HEK293 (cell line): ENCODE results near the gene EMB.
"Not testable (repeated sequence)": the region's sequence is repeated elsewhere in the genome, so short reads cannot be mapped to it uniquely, and the experiment has no call there.

Experiments
- CTCF ChIA-PET: fragments of 350-600 bp; formaldehyde crosslinking; extraction: SDS; loops from one replicate; lab custom pipeline; 2021; ENCODE audit warnings: antibody characterized with exemption; lab: Yijun Ruan, JAX
- POLR2A ChIA-PET: fragments of 300-600 bp; formaldehyde crosslinking; extraction: SDS; loops from one replicate; lab custom pipeline; 2020; ENCODE audit warnings: antibody characterized with exemption, inconsistent platforms; lab: Yijun Ruan, JAX
- H3K27ac ChIP-seq: fragments of 200-500 bp; sonication (Bioruptor generic); 2 replicates; pipeline ENCODE4 v1.5.1; 2014; ENCODE audit warnings: low read depth, low read length, control low read depth, inconsistent platforms; ENCODE audit errors: extremely low read depth
- H3K36me3 ChIP-seq, 2 experiments: fragments of 200-500 bp in 1 of 2; sonication (Bioruptor generic) in 1 of 2; 1 replicate in 1 of 2; 2 replicates in 1 of 2; pipeline ENCODE4 v1.5.1; 2014 to 2017; ENCODE audit warnings: inconsistent platforms in 2 of 2, low read length in 2 of 2; ENCODE audit not compliant: control insufficient read depth in 2 of 2, insufficient read depth in 1 of 2
- H3K4me1 ChIP-seq: fragments of 200-500 bp; sonication (Bioruptor generic); 2 replicates; pipeline ENCODE4 v1.5.1; 2014; ENCODE audit warnings: mild to moderate bottlenecking, low read length, inconsistent platforms; ENCODE audit not compliant: control insufficient read depth, insufficient read depth
- H3K4me3 ChIP-seq: 2 replicates; pipeline ENCODE4 v1.5.1; 2011; ENCODE audit warnings: low read depth, mild to moderate bottlenecking, control low read depth, low read length, moderate library complexity
- H3K9me3 ChIP-seq: fragments of 200-500 bp; sonication (Bioruptor generic); 2 replicates; pipeline ENCODE4 v1.5.1; 2014; ENCODE audit warnings: low read depth, low read length, inconsistent platforms; ENCODE audit not compliant: control insufficient read depth, insufficient read depth
- ZNF133 ChIP-seq: fragments of 450-650 bp; formaldehyde crosslinking; IDR thresholded peaks from 2 replicates; pipeline ENCODE4 v1.5.1; 2016; ENCODE audit warnings: missing biosample characterization, missing genetic modification characterization
- ZNF266 ChIP-seq: fragments of 450-650 bp; formaldehyde crosslinking; IDR thresholded peaks from 2 replicates; pipeline ENCODE4 v1.5.1; 2016; ENCODE audit warnings: missing biosample characterization, missing genetic modification characterization, low read depth
- ZNF324 ChIP-seq: fragments of 450-650 bp; formaldehyde crosslinking; IDR thresholded peaks from 2 replicates; pipeline ENCODE4 v1.5.1; 2016; ENCODE audit warnings: missing biosample characterization, missing genetic modification characterization
- ZNF335 ChIP-seq: fragments of 450-650 bp; formaldehyde crosslinking; conservative IDR thresholded peaks from 2 replicates; pipeline ENCODE4 v1.5.1; 2016; ENCODE audit warnings: missing biosample characterization, missing genetic modification characterization
- ZNF404 ChIP-seq: fragments of 450-650 bp; formaldehyde crosslinking; IDR thresholded peaks from 2 replicates; pipeline ENCODE4 v1.5.1; 2017; ENCODE audit warnings: missing biosample characterization, missing genetic modification characterization
- ZNF423 ChIP-seq: fragments of 450-650 bp; formaldehyde crosslinking; IDR thresholded peaks from 2 replicates; pipeline ENCODE4 v1.5.1; 2016; ENCODE audit warnings: missing biosample characterization, missing genetic modification characterization
- ZNF514 ChIP-seq: fragments of 450-650 bp; formaldehyde crosslinking; IDR thresholded peaks from 2 replicates; pipeline ENCODE4 v1.5.1; 2016; ENCODE audit warnings: missing biosample characterization, missing genetic modification characterization
- ZNF629 ChIP-seq: fragments of 450-650 bp; formaldehyde crosslinking; IDR thresholded peaks from 2 replicates; pipeline ENCODE4 v1.5.1; 2017; ENCODE audit warnings: missing biosample characterization, missing genetic modification characterization
- ZNF707 ChIP-seq: fragments of 450-650 bp; formaldehyde crosslinking; IDR thresholded peaks from 2 replicates; pipeline ENCODE4 v1.5.1; 2016; ENCODE audit warnings: missing biosample characterization, missing genetic modification characterization
- ZNF830 ChIP-seq: fragments of 450-650 bp; IDR thresholded peaks from 2 replicates; pipeline ENCODE4 v1.5.0; 2018; ENCODE audit warnings: missing biosample characterization, missing genetic modification characterization, low read depth, mild to moderate bottlenecking, moderate library complexity
- ZSCAN16 ChIP-seq: fragments of 450-650 bp; formaldehyde crosslinking; IDR thresholded peaks from 2 replicates; pipeline ENCODE4 v1.5.1; 2016; ENCODE audit warnings: missing biosample characterization, missing genetic modification characterization
- TF ChIP-seq, protein P1 (sequence below): fragments of 450-650 bp; formaldehyde crosslinking; IDR thresholded peaks from 2 replicates; pipeline ENCODE4 v1.5.1; 2016; ENCODE audit warnings: missing biosample characterization, missing genetic modification characterization
- TF ChIP-seq, protein P2 (sequence below): fragments of 450-650 bp; formaldehyde crosslinking; IDR thresholded peaks from 2 replicates; pipeline ENCODE4 v1.5.1; 2016; ENCODE audit warnings: missing biosample characterization, missing genetic modification characterization
- TF ChIP-seq, protein P3 (sequence below): fragments of 450-650 bp; formaldehyde crosslinking; IDR thresholded peaks from 2 replicates; pipeline ENCODE4 v1.5.1; 2016; ENCODE audit warnings: missing biosample characterization, missing genetic modification characterization, low read depth

EMB gene

DNA sequence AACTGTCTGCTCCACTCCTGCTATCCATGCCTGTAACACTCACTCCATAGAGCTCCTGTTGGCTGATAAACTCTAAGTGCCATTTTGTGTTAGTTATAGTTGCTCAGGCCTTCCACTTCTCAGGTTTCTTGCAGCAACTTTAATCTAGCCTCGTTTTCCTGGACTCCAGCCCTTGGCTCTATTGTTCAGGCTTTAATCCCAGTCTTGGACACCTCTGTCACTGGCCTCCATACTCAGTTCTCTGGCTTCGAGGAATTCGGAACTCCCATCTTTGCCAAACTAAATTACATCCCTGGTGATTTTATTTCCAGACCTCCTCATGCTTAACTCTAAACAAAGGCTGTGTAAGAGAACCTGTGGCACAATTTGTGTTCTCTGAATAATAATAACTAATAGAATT lies 39.8 kb downstream of the EMB start:
- Histone ChIP-seq H3K9me3 (no peaks in the 10 kb centered on the region), H3K4me1 (peaks cover 2% of the 10 kb centered on the region; the same call in 1 of the 2 replicates), H3K36me3 (no peaks in the 10 kb centered on the region), H3K27ac (no peak overlapping the region), H3K4me3 (no peak overlapping the region)
- ChIA-PET CTCF (no interaction called here), POLR2A (no interaction called here)
- TF ChIP-seq, protein P1, sequence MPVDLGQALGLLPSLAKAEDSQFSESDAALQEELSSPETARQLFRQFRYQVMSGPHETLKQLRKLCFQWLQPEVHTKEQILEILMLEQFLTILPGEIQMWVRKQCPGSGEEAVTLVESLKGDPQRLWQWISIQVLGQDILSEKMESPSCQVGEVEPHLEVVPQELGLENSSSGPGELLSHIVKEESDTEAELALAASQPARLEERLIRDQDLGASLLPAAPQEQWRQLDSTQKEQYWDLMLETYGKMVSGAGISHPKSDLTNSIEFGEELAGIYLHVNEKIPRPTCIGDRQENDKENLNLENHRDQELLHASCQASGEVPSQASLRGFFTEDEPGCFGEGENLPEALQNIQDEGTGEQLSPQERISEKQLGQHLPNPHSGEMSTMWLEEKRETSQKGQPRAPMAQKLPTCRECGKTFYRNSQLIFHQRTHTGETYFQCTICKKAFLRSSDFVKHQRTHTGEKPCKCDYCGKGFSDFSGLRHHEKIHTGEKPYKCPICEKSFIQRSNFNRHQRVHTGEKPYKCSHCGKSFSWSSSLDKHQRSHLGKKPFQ = no peak
- TF ChIP-seq ZNF629 (no peak), ZNF830 (tag by site-specific recombination) (no peak), ZNF514 (no peak), ZNF707 (tag by site-specific recombination) (no peak), ZNF335 (tag by site-specific recombination) (no peak), ZNF266 (tag by site-specific recombination) (no peak), ZNF133 (no peak), ZNF423 (tag by site-specific recombination) (no peak), ZSCAN16 (tag by site-specific recombination) (no peak), ZNF324 (tag by site-specific recombination) (no peak), ZNF404 (tag by site-specific recombination) (no peak)
- TF ChIP-seq, protein P2, sequence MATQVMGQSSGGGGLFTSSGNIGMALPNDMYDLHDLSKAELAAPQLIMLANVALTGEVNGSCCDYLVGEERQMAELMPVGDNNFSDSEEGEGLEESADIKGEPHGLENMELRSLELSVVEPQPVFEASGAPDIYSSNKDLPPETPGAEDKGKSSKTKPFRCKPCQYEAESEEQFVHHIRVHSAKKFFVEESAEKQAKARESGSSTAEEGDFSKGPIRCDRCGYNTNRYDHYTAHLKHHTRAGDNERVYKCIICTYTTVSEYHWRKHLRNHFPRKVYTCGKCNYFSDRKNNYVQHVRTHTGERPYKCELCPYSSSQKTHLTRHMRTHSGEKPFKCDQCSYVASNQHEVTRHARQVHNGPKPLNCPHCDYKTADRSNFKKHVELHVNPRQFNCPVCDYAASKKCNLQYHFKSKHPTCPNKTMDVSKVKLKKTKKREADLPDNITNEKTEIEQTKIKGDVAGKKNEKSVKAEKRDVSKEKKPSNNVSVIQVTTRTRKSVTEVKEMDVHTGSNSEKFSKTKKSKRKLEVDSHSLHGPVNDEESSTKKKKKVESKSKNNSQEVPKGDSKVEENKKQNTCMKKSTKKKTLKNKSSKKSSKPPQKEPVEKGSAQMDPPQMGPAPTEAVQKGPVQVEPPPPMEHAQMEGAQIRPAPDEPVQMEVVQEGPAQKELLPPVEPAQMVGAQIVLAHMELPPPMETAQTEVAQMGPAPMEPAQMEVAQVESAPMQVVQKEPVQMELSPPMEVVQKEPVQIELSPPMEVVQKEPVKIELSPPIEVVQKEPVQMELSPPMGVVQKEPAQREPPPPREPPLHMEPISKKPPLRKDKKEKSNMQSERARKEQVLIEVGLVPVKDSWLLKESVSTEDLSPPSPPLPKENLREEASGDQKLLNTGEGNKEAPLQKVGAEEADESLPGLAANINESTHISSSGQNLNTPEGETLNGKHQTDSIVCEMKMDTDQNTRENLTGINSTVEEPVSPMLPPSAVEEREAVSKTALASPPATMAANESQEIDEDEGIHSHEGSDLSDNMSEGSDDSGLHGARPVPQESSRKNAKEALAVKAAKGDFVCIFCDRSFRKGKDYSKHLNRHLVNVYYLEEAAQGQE (tag by site-specific recombination) = no peak
- TF ChIP-seq, protein P3, sequence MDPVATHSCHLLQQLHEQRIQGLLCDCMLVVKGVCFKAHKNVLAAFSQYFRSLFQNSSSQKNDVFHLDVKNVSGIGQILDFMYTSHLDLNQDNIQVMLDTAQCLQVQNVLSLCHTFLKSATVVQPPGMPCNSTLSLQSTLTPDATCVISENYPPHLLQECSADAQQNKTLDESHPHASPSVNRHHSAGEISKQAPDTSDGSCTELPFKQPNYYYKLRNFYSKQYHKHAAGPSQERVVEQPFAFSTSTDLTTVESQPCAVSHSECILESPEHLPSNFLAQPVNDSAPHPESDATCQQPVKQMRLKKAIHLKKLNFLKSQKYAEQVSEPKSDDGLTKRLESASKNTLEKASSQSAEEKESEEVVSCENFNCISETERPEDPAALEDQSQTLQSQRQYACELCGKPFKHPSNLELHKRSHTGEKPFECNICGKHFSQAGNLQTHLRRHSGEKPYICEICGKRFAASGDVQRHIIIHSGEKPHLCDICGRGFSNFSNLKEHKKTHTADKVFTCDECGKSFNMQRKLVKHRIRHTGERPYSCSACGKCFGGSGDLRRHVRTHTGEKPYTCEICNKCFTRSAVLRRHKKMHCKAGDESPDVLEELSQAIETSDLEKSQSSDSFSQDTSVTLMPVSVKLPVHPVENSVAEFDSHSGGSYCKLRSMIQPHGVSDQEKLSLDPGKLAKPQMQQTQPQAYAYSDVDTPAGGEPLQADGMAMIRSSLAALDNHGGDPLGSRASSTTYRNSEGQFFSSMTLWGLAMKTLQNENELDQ = no peak

DNA sequence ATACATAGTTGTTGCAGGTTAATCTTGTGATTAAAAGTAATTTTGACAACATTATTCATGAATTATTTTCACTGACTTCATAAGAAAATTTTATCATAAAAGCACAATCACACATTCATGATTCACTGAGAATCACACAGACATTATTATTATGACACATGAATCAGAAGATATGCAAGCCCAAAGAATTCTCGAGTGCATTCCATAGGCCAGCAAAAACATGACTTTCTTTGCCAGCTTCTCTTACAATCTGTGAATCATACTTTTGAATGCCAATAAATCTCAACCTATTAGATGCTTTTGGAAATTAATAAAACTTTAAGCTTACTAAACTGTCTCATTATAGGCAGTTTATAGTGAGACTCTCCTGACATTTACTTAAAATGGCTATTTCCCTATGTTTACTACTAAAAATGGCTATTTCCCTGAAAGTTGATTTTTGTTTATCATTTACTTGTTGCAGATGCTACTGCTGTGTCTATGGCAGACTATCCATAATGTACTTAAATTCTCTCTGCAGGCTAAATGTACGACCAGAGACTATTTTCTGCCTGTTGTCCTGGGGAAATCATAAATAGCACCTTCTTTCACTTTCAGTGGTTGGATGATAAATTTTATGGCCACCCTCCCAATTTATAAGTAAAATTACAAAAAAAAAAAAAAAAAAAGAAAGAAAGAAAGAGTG lies 47.0 kb downstream of the EMB start:
- H3K27ac ChIP-seq, H3K9me3 ChIP-seq, CTCF ChIA-PET, H3K4me1 ChIP-seq, H3K36me3 ChIP-seq, POLR2A ChIA-PET, H3K4me3 ChIP-seq: not testable (repeated sequence)

- H3K4me3 ChIP-seq, POLR2A ChIA-PET, H3K27ac ChIP-seq, H3K9me3 ChIP-seq, H3K4me1 ChIP-seq, H3K36me3 ChIP-seq, CTCF ChIA-PET: not testable (repeated sequence)
Measured at GRCh38 chr5:50392289-50392688, 48.8 kb downstream of the EMB start.

GRCh38 chr5:50384381-50384780 lies 56.7 kb downstream of the EMB start:
- H3K9me3 ChIP-seq, H3K4me3 ChIP-seq, POLR2A ChIA-PET, H3K36me3 ChIP-seq, H3K27ac ChIP-seq, H3K4me1 ChIP-seq: not testable (repeated sequence)
- CTCF ChIA-PET = interaction anchor here (0.7 kb wide), 1 partner anchor 42 kb away, joined by 3 read pairs; no protein-coding TSS in a partner anchor

DNA sequence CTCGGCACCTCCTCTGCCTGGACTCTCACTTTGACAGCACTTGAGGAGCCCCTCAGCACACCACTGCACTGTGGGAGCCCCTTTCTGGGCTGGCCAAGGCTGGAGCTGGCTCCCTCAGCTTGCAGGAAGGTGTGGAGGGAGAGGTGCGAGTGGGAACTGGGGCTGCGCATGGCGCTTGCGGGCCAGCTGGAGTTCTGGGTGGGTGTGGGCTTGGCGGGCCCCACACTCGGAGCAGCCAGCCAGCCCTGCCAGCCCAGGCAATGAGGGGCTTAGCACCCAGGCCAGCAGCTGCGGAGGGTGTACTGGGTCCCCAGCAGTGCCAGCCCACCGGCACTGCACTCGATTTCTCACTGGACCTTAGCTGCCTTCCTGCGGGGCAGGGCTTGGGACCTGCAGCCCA lies 64.4 kb downstream of the EMB start:
- H3K27ac ChIP-seq, H3K4me1 ChIP-seq, H3K4me3 ChIP-seq, POLR2A ChIA-PET, H3K36me3 ChIP-seq, H3K9me3 ChIP-seq: not testable (repeated sequence)
- CTCF ChIA-PET = interaction anchor here (0.7 kb wide), 1 partner anchor 42 kb away, joined by 4 read pairs; no protein-coding TSS in a partner anchor
